ENCODE measurements around the gene ASPM.

DNA sequence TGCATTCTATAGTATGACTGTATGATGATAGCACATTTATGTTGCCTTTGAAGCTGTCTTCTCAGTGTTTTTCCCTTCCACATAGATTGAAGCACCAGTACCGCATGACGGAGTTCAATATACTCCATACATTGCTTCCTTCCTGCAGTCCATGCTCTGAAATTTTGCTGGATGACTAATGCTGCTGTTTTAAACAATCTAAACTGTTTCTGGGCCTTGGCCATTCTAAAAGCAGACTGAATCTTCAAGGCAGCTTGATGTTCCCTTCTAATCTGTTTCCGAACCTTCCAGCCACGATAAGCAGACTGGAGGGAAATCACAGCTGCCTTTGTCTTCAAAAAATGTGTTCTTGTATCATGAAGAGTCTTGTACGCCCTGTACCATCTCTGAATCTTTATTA, 43.2 kb downstream of the ASPM start:
- TF ChIP-seq, protein P1, sequence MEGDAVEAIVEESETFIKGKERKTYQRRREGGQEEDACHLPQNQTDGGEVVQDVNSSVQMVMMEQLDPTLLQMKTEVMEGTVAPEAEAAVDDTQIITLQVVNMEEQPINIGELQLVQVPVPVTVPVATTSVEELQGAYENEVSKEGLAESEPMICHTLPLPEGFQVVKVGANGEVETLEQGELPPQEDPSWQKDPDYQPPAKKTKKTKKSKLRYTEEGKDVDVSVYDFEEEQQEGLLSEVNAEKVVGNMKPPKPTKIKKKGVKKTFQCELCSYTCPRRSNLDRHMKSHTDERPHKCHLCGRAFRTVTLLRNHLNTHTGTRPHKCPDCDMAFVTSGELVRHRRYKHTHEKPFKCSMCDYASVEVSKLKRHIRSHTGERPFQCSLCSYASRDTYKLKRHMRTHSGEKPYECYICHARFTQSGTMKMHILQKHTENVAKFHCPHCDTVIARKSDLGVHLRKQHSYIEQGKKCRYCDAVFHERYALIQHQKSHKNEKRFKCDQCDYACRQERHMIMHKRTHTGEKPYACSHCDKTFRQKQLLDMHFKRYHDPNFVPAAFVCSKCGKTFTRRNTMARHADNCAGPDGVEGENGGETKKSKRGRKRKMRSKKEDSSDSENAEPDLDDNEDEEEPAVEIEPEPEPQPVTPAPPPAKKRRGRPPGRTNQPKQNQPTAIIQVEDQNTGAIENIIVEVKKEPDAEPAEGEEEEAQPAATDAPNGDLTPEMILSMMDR (IDR thresholded peaks at IDR 0.05; ENCODE audit: low read length): no peak
- TF ChIP-seq EZH2 (optimal IDR thresholded peaks at IDR 0.05; ENCODE audit: low read depth, low read length): no peak
